ENCODE data around the gene CYTH4.
"Not testable (repeated sequence)": the region's sequence is repeated elsewhere in the genome, so short reads cannot be mapped to it uniquely, and the experiment has no call there.

Gene CYTH4

DNA sequence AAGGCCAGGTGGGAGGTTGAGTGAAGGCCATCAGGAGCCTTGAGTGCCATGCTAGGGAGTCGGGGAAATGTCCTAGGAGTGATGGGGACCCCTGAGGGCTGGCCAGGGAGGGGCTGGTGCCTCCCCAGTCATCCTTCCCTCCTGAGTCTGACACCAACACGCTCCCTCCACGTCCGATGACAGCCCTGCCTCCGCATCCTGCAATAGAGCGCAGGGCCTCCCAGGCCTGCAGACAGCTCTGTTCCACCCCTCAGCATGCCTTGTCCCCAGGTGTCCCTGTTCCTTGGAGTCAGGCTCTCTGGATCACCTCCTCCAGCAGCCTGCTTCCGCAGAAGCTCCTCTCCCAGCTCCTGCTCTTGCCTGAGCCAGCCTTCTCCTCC is 41.4 kb upstream of the CYTH4 start:
- H2AFZ ChIP-seq (ENCODE audit: low read length, unreplicated experiment), result no peak overlapping the region
- H3K4me1 ChIP-seq (ENCODE audit: control insufficient read depth, insufficient read depth, low read length, unreplicated experiment), result peaks cover 22% of the 10 kb centered on the region
- no peak overlapping the region for H3K27ac ChIP-seq (ENCODE audit: low read depth, low read length)
- H3K79me2 ChIP-seq (ENCODE audit: control insufficient read depth, insufficient read depth, low read length, unreplicated experiment), result peaks cover 24% of the 10 kb centered on the region
- no peaks in the 10 kb centered on the region for H3K27me3 ChIP-seq (ENCODE audit: insufficient read depth, low read length)
- no peaks in the 10 kb centered on the region for H3K36me3 ChIP-seq (ENCODE audit: insufficient read depth, low read length)
- H3K4me3 ChIP-seq (ENCODE audit: low read depth, low read length), result no peak overlapping the region

DNA sequence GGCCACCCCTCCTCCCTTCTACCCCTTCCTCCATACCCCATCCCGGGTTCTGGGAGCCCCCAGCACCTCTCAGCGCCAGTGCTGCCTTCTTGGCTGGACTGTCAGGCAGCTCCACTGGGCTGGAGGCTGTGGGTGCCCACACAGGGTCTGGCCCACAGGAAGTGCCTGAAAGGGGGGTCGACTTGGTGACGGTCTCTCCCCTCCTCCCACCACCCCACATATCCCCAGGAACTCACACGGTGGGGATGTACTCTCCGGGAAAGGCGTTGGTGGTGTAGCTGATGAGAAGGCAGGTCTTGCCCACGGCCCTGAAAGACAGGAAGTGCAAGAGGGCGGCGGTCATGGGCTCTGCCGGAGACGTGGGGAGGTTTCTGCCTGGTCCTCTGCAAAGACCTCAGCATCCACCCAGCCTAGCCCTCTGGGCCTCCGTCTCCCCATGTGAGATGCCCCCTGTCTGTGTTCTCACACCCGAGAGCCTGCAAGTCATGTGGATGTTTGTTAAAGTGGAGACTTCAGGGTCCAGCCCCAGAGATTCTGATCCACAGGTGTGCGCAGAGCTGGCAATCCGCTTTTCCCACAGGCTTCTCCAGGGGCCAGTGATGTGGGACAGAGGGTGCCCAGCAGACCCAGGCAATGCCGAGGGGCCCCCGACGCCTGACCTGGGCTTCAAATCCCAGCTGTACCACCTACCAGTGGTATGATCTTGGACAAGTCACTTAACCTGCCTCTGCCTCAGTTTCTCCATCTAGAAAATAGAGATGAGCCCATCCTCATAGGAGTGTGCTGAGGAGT is 40.8 kb upstream of the CYTH4 start:
- Histone ChIP-seq H3K27ac (ENCODE audit: low read depth, low read length) (peak overlapping the region; percentile 29; the same call in 1 of the 2 replicates), H3K79me2 (ENCODE audit: control insufficient read depth, insufficient read depth, low read length, unreplicated experiment) (peaks cover 24% of the 10 kb centered on the region), H3K36me3 (ENCODE audit: insufficient read depth, low read length) (no peaks in the 10 kb centered on the region)

DNA sequence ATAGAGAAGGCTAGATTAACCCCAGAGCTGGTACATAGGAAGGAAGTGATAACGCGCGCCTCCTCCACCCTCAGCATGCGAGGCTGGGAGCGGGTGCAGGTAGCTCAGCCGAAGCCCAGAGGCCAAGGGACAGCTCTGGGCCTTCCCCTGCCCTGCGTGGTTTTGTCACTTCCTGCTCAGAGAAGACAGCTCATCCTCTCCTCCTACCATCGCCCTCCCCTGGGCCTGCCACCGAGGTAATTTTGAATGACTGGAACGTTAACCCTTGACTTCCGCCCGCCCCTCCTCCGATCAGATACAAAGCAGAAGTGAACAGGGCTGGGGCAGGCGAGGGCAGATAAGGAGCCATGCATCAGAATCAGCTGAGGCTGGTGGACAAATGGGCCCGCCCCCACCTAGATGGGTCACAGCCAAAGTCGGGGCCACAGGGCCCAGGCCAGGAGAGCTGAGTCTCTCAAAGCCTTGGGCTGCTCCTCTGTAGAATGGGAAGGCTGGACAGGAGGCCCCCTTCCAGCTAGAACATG is 39.9 kb upstream of the CYTH4 start:
- peaks cover 22% of the 10 kb centered on the region for H3K4me1 ChIP-seq (ENCODE audit: control insufficient read depth, insufficient read depth, low read length, unreplicated experiment)
- no peaks in the 10 kb centered on the region for H3K36me3 ChIP-seq (ENCODE audit: insufficient read depth, low read length)
- peak overlapping the region; percentile 90 for H3K4me3 ChIP-seq (ENCODE audit: low read depth, low read length)
- no peak overlapping the region for H2AFZ ChIP-seq (ENCODE audit: low read length, unreplicated experiment)
- peaks cover 24% of the 10 kb centered on the region for H3K79me2 ChIP-seq (ENCODE audit: control insufficient read depth, insufficient read depth, low read length, unreplicated experiment)
- H3K27me3 ChIP-seq (ENCODE audit: insufficient read depth, low read length), result no peaks in the 10 kb centered on the region
- H3K27ac ChIP-seq (ENCODE audit: low read depth, low read length), result peak overlapping the region; percentile 43; the same call in 1 of the 2 replicates

More for the DNA sequence above, 40.8 kb upstream of the CYTH4 start:
- Histone ChIP-seq H3K4me3 (ENCODE audit: low read depth, low read length) (0 out of 2 replicates have a peak overlapping the region, but pooled peaks have one; percentile 6), H3K27me3 (ENCODE audit: insufficient read depth, low read length) (no peaks in the 10 kb centered on the region), H2AFZ (ENCODE audit: low read length, unreplicated experiment) (no peak overlapping the region), H3K4me1 (ENCODE audit: control insufficient read depth, insufficient read depth, low read length, unreplicated experiment) (peaks cover 22% of the 10 kb centered on the region)

DNA sequence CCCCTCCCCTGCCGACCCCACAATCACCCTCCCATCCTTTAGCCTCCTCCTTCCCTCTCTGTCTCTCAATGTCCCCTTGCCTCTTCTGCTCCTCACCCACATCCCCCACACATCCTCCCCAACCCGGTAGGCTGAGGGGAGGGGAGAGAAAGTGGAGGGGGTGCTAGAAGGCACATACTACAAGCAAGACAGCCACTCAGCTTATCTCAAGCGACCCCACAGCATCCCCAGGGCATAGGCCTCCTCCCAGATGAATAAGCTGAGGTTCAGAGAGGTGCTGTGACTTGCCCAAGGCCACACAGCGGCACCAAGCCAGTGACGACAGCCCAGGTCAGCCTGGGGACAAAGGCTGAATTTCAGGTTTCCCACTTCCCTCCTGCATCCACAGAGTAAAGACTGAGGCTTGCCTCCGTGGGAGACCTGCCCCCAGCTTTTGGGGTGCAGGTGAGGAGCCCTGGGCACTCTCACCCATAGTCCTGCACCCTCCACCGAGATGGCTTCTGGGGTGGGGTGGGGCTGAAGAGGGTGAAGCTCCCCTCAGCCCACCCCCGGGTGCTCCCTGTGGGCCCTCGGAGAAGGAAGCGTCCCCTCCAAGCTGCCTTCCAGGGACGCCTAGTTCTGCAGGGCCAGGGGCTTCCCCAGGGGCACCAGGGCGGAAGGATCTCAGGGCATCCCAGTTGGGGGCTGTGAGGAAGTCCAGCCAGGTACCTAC is 38.8 kb upstream of the CYTH4 start:
- H2AFZ ChIP-seq (ENCODE audit: low read length, unreplicated experiment), result peak overlapping the region; percentile 44
- H3K36me3 ChIP-seq (ENCODE audit: insufficient read depth, low read length), result no peaks in the 10 kb centered on the region
- peaks cover 24% of the 10 kb centered on the region for H3K79me2 ChIP-seq (ENCODE audit: control insufficient read depth, insufficient read depth, low read length, unreplicated experiment)
- peaks cover 22% of the 10 kb centered on the region for H3K4me1 ChIP-seq (ENCODE audit: control insufficient read depth, insufficient read depth, low read length, unreplicated experiment)
- H3K4me3 ChIP-seq (ENCODE audit: low read depth, low read length), result peak overlapping the region; percentile 90
- H3K27ac ChIP-seq (ENCODE audit: low read depth, low read length), result no peak overlapping the region
- no peaks in the 10 kb centered on the region for H3K27me3 ChIP-seq (ENCODE audit: insufficient read depth, low read length)

DNA sequence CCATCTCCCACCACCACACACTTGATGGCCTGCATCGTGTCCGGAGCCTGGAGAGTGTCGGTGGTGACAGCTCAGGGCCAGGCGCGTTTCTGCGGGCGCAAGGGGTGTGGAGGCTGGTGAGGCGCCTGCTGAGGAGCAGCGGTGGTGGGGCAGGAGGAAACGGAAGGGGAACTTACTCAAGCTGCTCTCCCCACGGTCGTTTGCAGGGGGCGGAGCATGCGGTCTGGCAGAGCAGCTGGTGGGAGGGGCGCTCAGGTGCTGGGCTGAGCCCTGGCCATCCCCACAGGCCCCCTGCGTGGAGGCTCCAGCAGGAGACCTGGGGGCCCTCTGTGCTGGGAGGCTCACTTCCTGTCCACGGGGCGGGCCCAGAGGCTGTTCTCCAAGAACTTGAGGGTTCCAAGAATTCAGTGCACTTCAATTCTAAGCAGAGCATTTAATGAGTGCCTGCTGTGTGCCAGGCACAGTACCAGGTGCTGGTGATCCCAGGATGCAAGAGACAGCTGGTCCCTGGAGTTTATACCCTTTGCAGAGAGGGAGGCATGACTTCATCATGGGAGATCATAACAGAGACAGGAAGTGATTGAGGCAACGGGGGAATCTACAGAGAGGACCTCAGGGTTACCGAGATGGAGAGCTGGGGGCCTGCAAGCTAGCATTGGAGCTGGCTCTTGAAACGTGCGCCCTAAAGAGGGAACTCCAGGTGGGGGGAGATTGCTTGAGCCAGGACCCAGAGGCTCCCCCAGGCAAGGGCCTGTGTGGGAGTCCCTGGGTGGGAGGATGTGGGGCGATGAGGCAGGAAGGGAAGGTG is 38.0 kb upstream of the CYTH4 start, which contains the start of gene RAC2:
Gene RAC2, minus strand, starts transcription at position 156 of the 808 bp plus-strand sequence. Its CDS starts 121 bp downstream, at position 35.
- H3K27ac ChIP-seq (ENCODE audit: low read depth, low read length), result no peak within 1 kb of the TSS
- H3K79me2 ChIP-seq (ENCODE audit: control insufficient read depth, insufficient read depth, low read length, unreplicated experiment), result peaks cover 24% of the 10 kb centered on the region
- H3K4me3 ChIP-seq (ENCODE audit: low read depth, low read length), result peak within 1 kb of the TSS; percentile 90
- peaks cover 22% of the 10 kb centered on the region for H3K4me1 ChIP-seq (ENCODE audit: control insufficient read depth, insufficient read depth, low read length, unreplicated experiment)
- peak within 1 kb of the TSS; percentile 44 for H2AFZ ChIP-seq (ENCODE audit: low read length, unreplicated experiment)
- H3K27me3 ChIP-seq (ENCODE audit: insufficient read depth, low read length), result no peaks in the 10 kb centered on the region
- no peaks in the 10 kb centered on the region for H3K36me3 ChIP-seq (ENCODE audit: insufficient read depth, low read length)

DNA sequence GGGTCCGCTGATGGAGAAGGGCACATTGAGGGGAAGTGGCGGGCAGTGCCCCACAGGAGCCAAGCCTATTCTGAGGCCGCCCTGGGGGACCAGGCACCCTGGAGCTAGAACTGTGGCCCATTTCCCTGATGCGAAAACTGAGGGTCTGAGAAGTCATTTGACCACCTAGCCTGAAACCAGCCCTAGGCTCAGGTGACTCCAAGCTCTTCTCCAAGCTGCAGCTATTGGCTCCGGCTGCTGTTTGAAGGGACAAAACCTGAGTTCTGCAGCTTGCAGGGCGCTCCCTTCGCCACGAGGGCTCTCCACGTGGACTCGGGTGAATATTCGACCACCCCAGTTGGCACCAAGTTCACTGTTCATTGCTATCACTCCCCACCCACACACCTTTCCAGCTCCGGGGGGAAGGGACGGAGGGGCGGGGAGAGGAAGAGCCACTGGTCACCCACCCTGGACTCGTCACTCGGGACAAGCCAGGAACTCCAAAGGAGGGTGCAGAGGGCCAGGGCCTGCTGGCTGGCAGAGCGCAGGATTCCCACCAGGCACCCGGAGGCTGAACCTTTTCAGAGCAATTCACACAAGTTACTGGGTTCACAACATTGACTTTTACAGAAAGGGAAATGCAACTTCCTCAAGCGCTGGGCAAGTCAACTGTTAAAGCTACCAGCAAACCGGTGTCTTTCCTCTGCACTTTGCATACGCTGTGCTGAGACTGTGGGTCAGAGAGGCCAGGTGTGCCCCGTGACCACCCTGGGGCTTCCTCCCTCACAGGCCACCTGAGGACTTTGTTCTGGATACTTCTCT is 37.2 kb upstream of the CYTH4 start:
- H2AFZ ChIP-seq (ENCODE audit: low read length, unreplicated experiment), result no peak overlapping the region
- H3K27ac ChIP-seq (ENCODE audit: low read depth, low read length), result no peak overlapping the region
- peaks cover 22% of the 10 kb centered on the region for H3K4me1 ChIP-seq (ENCODE audit: control insufficient read depth, insufficient read depth, low read length, unreplicated experiment)
- no peak overlapping the region for H3K4me3 ChIP-seq (ENCODE audit: low read depth, low read length)
- H3K27me3 ChIP-seq (ENCODE audit: insufficient read depth, low read length), result no peaks in the 10 kb centered on the region
- no peaks in the 10 kb centered on the region for H3K36me3 ChIP-seq (ENCODE audit: insufficient read depth, low read length)
- peaks cover 24% of the 10 kb centered on the region for H3K79me2 ChIP-seq (ENCODE audit: control insufficient read depth, insufficient read depth, low read length, unreplicated experiment)

DNA sequence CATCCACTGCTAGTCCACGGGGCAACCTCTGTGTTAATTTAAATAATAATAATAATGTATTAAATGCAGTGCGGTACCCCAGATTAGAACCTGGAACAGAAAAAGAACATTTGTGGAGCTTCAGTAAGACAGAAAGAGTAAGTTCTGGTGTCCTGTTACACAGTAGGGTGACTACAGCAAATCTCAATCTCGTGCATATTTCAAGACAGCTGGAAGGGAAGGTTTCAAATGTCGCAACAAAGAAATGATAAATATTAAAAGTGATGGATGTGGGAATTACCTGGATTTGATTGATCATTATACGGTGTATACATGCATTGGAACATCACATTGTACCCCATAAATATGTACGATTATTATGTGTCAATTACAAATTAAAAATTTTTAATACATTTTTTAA is 36.6 kb upstream of the CYTH4 start:
- H3K79me2 ChIP-seq (ENCODE audit: control insufficient read depth, insufficient read depth, low read length, unreplicated experiment), result peaks cover 24% of the 10 kb centered on the region
- H3K27me3 ChIP-seq (ENCODE audit: insufficient read depth, low read length), result no peaks in the 10 kb centered on the region
- no peak overlapping the region for H2AFZ ChIP-seq (ENCODE audit: low read length, unreplicated experiment)
- H3K36me3 ChIP-seq (ENCODE audit: insufficient read depth, low read length), result no peaks in the 10 kb centered on the region
- H3K27ac ChIP-seq (ENCODE audit: low read depth, low read length), result no peak overlapping the region
- no peak overlapping the region for H3K4me3 ChIP-seq (ENCODE audit: low read depth, low read length)
- peaks cover 22% of the 10 kb centered on the region for H3K4me1 ChIP-seq (ENCODE audit: control insufficient read depth, insufficient read depth, low read length, unreplicated experiment)

DNA sequence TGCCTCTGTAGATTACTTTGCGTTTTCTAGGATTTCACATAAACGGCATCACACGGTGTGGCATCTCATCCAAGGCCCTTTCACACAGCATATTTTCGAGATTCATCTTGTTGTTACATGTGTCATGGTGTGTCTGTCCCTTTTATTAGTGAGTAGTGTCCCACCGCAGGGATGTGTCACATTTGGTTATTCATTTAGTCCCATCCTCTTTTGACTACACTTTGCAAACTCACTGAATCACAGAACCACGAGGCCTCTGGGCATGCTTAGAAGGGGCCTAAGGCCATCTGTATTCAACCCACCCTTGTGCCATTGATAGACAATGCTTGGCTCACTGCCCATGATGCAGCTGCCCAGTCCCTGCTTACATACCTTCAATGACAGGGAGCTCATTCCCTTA is 34.1 kb upstream of the CYTH4 start:
- Histone ChIP-seq H3K27me3 (ENCODE audit: insufficient read depth, low read length) (no peaks in the 10 kb centered on the region), H3K79me2 (ENCODE audit: control insufficient read depth, insufficient read depth, low read length, unreplicated experiment) (peaks cover 8% of the 10 kb centered on the region), H3K27ac (ENCODE audit: low read depth, low read length) (no peak overlapping the region), H3K4me3 (ENCODE audit: low read depth, low read length) (no peak overlapping the region), H3K36me3 (ENCODE audit: insufficient read depth, low read length) (no peaks in the 10 kb centered on the region), H2AFZ (ENCODE audit: low read length, unreplicated experiment) (no peak overlapping the region), H3K4me1 (ENCODE audit: control insufficient read depth, insufficient read depth, low read length, unreplicated experiment) (peaks cover 10% of the 10 kb centered on the region)

DNA sequence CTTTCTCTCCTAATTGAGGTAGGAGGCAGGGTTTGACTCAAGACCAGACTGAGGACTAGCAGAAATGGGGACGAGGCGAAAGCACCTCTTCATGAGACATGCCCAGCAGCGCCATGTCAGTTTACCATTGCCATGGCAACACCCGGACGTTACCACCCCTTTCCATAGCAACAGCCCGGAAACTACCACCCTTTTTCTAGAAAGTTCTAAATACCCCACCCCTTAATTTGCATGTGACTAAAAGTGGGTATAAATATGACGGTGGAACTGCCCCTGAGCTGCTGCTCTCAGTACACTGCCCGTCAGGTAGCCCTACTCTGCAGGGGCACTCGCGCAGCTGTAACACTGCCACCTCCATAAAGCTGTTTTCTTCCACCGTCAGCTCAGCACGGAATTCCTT is 32.3 kb upstream of the CYTH4 start:
- H3K79me2 ChIP-seq (ENCODE audit: control insufficient read depth, insufficient read depth, low read length, unreplicated experiment), result no peaks in the 10 kb centered on the region

DNA sequence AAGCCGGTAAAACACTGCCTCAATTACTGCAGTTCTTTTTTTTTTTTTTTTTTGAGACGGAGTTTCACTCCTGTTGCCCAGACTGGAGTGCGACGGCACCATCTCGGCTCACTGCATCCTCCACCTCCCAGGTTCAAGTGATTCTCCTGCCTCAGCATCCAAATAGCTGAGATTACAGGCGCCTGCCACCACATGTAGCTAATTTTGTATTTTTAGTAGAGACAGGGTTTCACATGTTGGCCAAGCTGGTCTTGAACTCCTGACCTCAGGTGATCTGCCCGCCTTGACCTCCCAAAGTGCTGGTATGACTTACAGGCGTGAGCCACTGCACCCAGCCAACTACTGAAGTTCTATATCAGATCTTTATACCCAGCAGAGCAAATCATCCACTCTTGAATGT is 30.5 kb upstream of the CYTH4 start:
- H3K4me1 ChIP-seq (ENCODE audit: control insufficient read depth, insufficient read depth, low read length, unreplicated experiment), result peaks cover 21% of the 10 kb centered on the region
- not testable (repeated sequence) for H2AFZ ChIP-seq (ENCODE audit: low read length, unreplicated experiment); H3K79me2 ChIP-seq (ENCODE audit: control insufficient read depth, insufficient read depth, low read length, unreplicated experiment); H3K4me3 ChIP-seq (ENCODE audit: low read depth, low read length); H3K27ac ChIP-seq (ENCODE audit: low read depth, low read length); H3K27me3 ChIP-seq (ENCODE audit: insufficient read depth, low read length); H3K36me3 ChIP-seq (ENCODE audit: insufficient read depth, low read length)

More for the DNA sequence above, 32.3 kb upstream of the CYTH4 start:
- Histone ChIP-seq H3K4me3 (ENCODE audit: low read depth, low read length) (no peak overlapping the region), H3K4me1 (ENCODE audit: control insufficient read depth, insufficient read depth, low read length, unreplicated experiment) (peaks cover 16% of the 10 kb centered on the region), H3K27me3 (ENCODE audit: insufficient read depth, low read length) (no peaks in the 10 kb centered on the region), H2AFZ (ENCODE audit: low read length, unreplicated experiment) (no peak overlapping the region), H3K27ac (ENCODE audit: low read depth, low read length) (no peak overlapping the region), H3K36me3 (ENCODE audit: insufficient read depth, low read length) (no peaks in the 10 kb centered on the region)
